K562 (cell line): ENCODE results near the gene LETM1. TPM values are rescaled to one million over a fixed set of nuclear protein-coding genes. Genes with fewer than 3 reads are reported as not detected.
A peak's percentile ranks its signal among the peaks of the same experiment; 100 is the strongest.

ENCODE experiments used
- ATAC-seq: fragments of 200-7000 bp; cut with Tn5 transposase; 3 replicates; pipeline ENCODE4 v1.9.1; 2020; ENCODE audit warnings: moderate library complexity
- BruUV-seq: library from RNA; stranded (reverse); fragments of 400-500 nt; replicated peaks from 2 replicates; lab custom pipeline; 2021; lab: Mats Ljungman, UMichigan
- CTCF ChIA-PET: fragments of 300-600 bp; formaldehyde crosslinking; extraction: SDS; loops from one replicate; lab custom pipeline; 2021; ENCODE audit warnings: low intra/inter-chr PET ratio; lab: Yijun Ruan, JAX
- POLR2A ChIA-PET: fragments of 300-600, 350-650 bp; sonication (Branson Sonifier 250); formaldehyde crosslinking; extraction: SDS; loops from one replicate; lab custom pipeline; 2021; ENCODE audit warnings: antibody characterized with exemption, inconsistent platforms; lab: Yijun Ruan, JAX
- DNase-seq, 4 experiments: peaks; one replicate each; pipeline versions ENCODE4 v3.0.0 to v3.0.0-alpha.2; 2011 to 2018; ENCODE audit warnings: low spot score in 3 of 4, mixed read lengths in 3 of 4; ENCODE audit errors: extremely low read depth in 1 of 4
- FAIRE-seq: peaks from 2 replicates; lab custom pipeline; 2011; peaks lifted over from hg19 to GRCh38; lab: Jason Lieb, UNC
- H2AFZ ChIP-seq: 2 replicates; pipeline ENCODE4 v1.6.0; 2011; ENCODE audit warnings: low read depth, low read length, control low read depth, inconsistent platforms
- H3K27ac ChIP-seq: fragments of 200-600 bp; 3 replicates; pipeline ENCODE4 v1.8.0; 2011; ENCODE audit warnings: low read depth, mild to moderate bottlenecking, control low read depth, inconsistent platforms, low read length, moderate library complexity, mixed read lengths; ENCODE audit errors: extremely low read depth
- H3K27me3 ChIP-seq, 2 experiments: fragments of 300-600 bp in 1 of 2; 2 replicates in 1 of 2; 3 replicates in 1 of 2; pipeline versions ENCODE4 v1.6.0 to v1.8.0; 2011; ENCODE audit warnings: inconsistent platforms in 2 of 2, low read length in 2 of 2, mild to moderate bottlenecking in 1 of 2, mixed read lengths in 1 of 2, moderate library complexity in 1 of 2; ENCODE audit not compliant: control insufficient read depth in 2 of 2, insufficient read depth in 2 of 2
- H3K36me3 ChIP-seq: fragments of 300-600 bp; 3 replicates; pipeline ENCODE4 v1.8.0; 2011; ENCODE audit warnings: mild to moderate bottlenecking, low read length, inconsistent platforms; ENCODE audit not compliant: control insufficient read depth, insufficient read depth
- H3K4me1 ChIP-seq, 2 experiments: fragments of 200-600 bp in 1 of 2; replicated peaks in 1 of 2; 2 replicates in 1 of 2; 3 replicates in 1 of 2; pipeline versions ENCODE4 v1.5.1 to v1.8.0; 2011; ENCODE audit warnings: inconsistent platforms in 2 of 2, low read length in 2 of 2, mild to moderate bottlenecking in 1 of 2, mixed read lengths in 1 of 2, moderate library complexity in 1 of 2; ENCODE audit not compliant: control insufficient read depth in 2 of 2, insufficient read depth in 2 of 2
- H3K4me2 ChIP-seq: 2 replicates; pipeline ENCODE4 v1.6.1; 2011; ENCODE audit warnings: low read length, control low read depth, inconsistent platforms, mixed read lengths; ENCODE audit not compliant: insufficient read depth
- H3K4me3 ChIP-seq: fragments of 200-600 bp; sonication (generic), shearing (Covaris generic); 2 replicates; pipeline ENCODE4 v1.5.1; 2016; ENCODE audit warnings: control low read depth, inconsistent platforms
- H3K79me2 ChIP-seq: fragments of 200-600 bp; 3 replicates; pipeline ENCODE4 v1.8.0; 2011; ENCODE audit warnings: low read length, inconsistent platforms; ENCODE audit not compliant: control insufficient read depth, insufficient read depth
- H3K9ac ChIP-seq, 2 experiments: 2 replicates each; pipeline versions ENCODE4 v1.6.0 to v1.6.1; 2011; ENCODE audit warnings: low read depth in 2 of 2, low read length in 2 of 2, control low read depth in 1 of 2, inconsistent platforms in 1 of 2, mild to moderate bottlenecking in 1 of 2, mixed read lengths in 1 of 2; ENCODE audit not compliant: insufficient read depth in 1 of 2
- H3K9me1 ChIP-seq: one replicate; pipeline ENCODE4 v1.6.0; 2011; ENCODE audit warnings: inconsistent platforms, mild to moderate bottlenecking, low read length, moderate library complexity; ENCODE audit not compliant: control insufficient read depth, insufficient read depth
- H3K9me3 ChIP-seq: replicated peaks from 2 replicates; pipeline ENCODE4 v1.5.1; 2011; ENCODE audit warnings: low read depth, low read length, inconsistent platforms; ENCODE audit not compliant: control insufficient read depth, insufficient read depth
- H4K20me1 ChIP-seq: replicated peaks from 2 replicates; pipeline ENCODE4 v1.6.1; 2011; ENCODE audit warnings: low read length, inconsistent platforms, mixed read lengths; ENCODE audit not compliant: control insufficient read depth, insufficient read depth
- HCFC1 ChIP-seq: IDR thresholded peaks from 2 replicates; pipeline ENCODE4 v1.6.1; 2012; ENCODE audit warnings: low read depth, low read length, improper control_type of control experiment
- POLR2G ChIP-seq: fragments of 200-400 bp; formaldehyde crosslinking; IDR thresholded peaks from 2 replicates; pipeline ENCODE4 v1.6.1; 2017; ENCODE audit warnings: low read depth, mild to moderate bottlenecking, antibody characterized with exemption, low read length, moderate library complexity
- ZNF740 ChIP-seq, 3 experiments: fragments of 200-800 bp in 1 of 3; sonication (Bioruptor generic) in 1 of 3; sonication (generic) in 1 of 3; formaldehyde crosslinking in 1 of 3; IDR thresholded peaks; 2 replicates each; pipeline versions ENCODE4 v1.6.1 to v1.8.0; 2016 to 2022; ENCODE audit warnings: mild to moderate bottlenecking in 2 of 3, missing compliant biosample characterization in 2 of 3, missing genetic modification characterization in 2 of 3, missing genetic modification reagents in 1 of 3
- WGBS: fragments of 100-300 bp; shearing (Covaris generic); methylation state at CpG from one replicate; pipeline ENCODE4 v1.1.6; 2016; ENCODE audit warnings: low coverage, mixed read lengths; ENCODE audit not compliant: insufficient coverage; ENCODE audit errors: missing lambda C conversion rate; 5-methylcytosine and 5-hydroxymethylcytosine counted together
- in situ Hi-C: fragments of 300-500 bp; cut with MboI; formaldehyde crosslinking; loops from 4 replicates; pipeline ENCODE4 v1.15.0; 2018; ENCODE audit warnings: inconsistent platforms, mixed read lengths
- intact Hi-C: fragments of 100-400 bp; cut with micrococcal nuclease; formaldehyde crosslinking; loops from 2 replicates; pipeline ENCODE4 v1.14.2; 2022
- polyA plus RNA-seq, 8 experiments: library from polyadenylated mRNA; depleted of rRNA in 4 of 8; stranded (reverse) in 5 of 8; unstranded in 3 of 8; fragments of >200 nt; fragmentation: Nextera tagmentation in 2 of 8; fragmentation: Illumina TruSeq in 1 of 8; extraction: Ambion mirVana in 2 of 8; extraction: Trizol in 1 of 8; gene quantifications; 2 replicates each; pipeline versions ENCODE4 v1.2.1 to v1.2.3, GENCODE V29; 2011 to 2014; ENCODE audit warnings: inconsistent platforms in 1 of 8, missing spikeins in 1 of 8
- total RNA-seq, 7 experiments: library from RNA; depleted of rRNA in 6 of 7; stranded (reverse); fragments of >200 nt in 6 of 7; fragmentation: Illumina TruSeq in 2 of 7; extraction: Trizol in 2 of 7; gene quantifications; 2 replicates each; pipeline versions ENCODE4 v1.2.1 to v1.2.3, GENCODE V29; 2011 to 2021; ENCODE audit warnings: low replicate concordance in 1 of 7

The LETM1 gene
- total and polyA plus RNA-seq, 9 of the 15 experiments (the other 6 are each of a cell fraction or from before 2014, with no cell fraction given): 3.9 to 109 (median 35.0) TPM

- no peak for TF ChIP-seq HCFC1
Measured at GRCh38 chr4:1813231-1813630, 42.7 kb downstream of the LETM1 start (continued).

GRCh38 chr4:1812720-1813119 lies 43.2 kb downstream of the LETM1 start:
- Histone ChIP-seq H3K36me3 (peaks cover 57% of the 10 kb centered on the region; the same call in 2 of the 3 replicates), H3K9me3 (no peaks in the 10 kb centered on the region), H3K27me3 (no peaks in the 10 kb centered on the region), H3K4me2 (no peak overlapping the region), H3K4me1 (peaks cover 0 to 24% of the 10 kb centered on the region in 2 experiments; a peak in 2 of 5 replicates), H3K9me1 (peaks cover 3% of the 10 kb centered on the region), H3K9ac (no peak overlapping the region), H2AFZ (no peak overlapping the region), H3K4me3 (no peak overlapping the region), H3K79me2 (no peaks in the 10 kb centered on the region), H3K27ac (no peak overlapping the region), H4K20me1 (no peaks in the 10 kb centered on the region; the same call in 1 of the 2 replicates)
- intact Hi-C loops: loop anchor here (5.0 kb wide), 2 partner anchors 85 to 100 kb away; no protein-coding TSS in a partner anchor
- no TSS peak for BruUV-seq
- in situ Hi-C loops: loop anchor here (5.0 kb wide), 1 partner anchor 70 kb away; no protein-coding TSS in a partner anchor
- WGBS: 87% methylated on average over 11 of the region's 11 CpGs
- ATAC-seq (no peak), DNase-seq (no peak), FAIRE-seq (no peak)
- ChIA-PET CTCF (no interaction called here), POLR2A (no interaction called here)
- TF ChIP-seq ZNF740 (CRISPR knock-in tag; IDR thresholded peaks at IDR 0.05): no peak
- TF ChIP-seq ZNF740 (tag; IDR thresholded peaks at IDR 0.05): no peak
- TF ChIP-seq POLR2G: 0 out of 2 replicates have a peak, but pooled peaks have one; percentile 27
